ENCODE results near the gene SVIL.
A peak's percentile ranks its signal among the peaks of the same experiment; 100 is the strongest.

The SVIL gene, protein sequence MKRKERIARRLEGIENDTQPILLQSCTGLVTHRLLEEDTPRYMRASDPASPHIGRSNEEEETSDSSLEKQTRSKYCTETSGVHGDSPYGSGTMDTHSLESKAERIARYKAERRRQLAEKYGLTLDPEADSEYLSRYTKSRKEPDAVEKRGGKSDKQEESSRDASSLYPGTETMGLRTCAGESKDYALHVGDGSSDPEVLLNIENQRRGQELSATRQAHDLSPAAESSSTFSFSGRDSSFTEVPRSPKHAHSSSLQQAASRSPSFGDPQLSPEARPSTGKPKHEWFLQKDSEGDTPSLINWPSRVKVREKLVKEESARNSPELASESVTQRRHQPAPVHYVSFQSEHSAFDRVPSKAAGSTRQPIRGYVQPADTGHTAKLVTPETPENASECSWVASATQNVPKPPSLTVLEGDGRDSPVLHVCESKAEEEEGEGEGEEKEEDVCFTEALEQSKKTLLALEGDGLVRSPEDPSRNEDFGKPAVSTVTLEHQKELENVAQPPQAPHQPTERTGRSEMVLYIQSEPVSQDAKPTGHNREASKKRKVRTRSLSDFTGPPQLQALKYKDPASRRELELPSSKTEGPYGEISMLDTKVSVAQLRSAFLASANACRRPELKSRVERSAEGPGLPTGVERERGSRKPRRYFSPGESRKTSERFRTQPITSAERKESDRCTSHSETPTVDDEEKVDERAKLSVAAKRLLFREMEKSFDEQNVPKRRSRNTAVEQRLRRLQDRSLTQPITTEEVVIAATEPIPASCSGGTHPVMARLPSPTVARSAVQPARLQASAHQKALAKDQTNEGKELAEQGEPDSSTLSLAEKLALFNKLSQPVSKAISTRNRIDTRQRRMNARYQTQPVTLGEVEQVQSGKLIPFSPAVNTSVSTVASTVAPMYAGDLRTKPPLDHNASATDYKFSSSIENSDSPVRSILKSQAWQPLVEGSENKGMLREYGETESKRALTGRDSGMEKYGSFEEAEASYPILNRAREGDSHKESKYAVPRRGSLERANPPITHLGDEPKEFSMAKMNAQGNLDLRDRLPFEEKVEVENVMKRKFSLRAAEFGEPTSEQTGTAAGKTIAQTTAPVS (N-terminal part only)

DNA sequence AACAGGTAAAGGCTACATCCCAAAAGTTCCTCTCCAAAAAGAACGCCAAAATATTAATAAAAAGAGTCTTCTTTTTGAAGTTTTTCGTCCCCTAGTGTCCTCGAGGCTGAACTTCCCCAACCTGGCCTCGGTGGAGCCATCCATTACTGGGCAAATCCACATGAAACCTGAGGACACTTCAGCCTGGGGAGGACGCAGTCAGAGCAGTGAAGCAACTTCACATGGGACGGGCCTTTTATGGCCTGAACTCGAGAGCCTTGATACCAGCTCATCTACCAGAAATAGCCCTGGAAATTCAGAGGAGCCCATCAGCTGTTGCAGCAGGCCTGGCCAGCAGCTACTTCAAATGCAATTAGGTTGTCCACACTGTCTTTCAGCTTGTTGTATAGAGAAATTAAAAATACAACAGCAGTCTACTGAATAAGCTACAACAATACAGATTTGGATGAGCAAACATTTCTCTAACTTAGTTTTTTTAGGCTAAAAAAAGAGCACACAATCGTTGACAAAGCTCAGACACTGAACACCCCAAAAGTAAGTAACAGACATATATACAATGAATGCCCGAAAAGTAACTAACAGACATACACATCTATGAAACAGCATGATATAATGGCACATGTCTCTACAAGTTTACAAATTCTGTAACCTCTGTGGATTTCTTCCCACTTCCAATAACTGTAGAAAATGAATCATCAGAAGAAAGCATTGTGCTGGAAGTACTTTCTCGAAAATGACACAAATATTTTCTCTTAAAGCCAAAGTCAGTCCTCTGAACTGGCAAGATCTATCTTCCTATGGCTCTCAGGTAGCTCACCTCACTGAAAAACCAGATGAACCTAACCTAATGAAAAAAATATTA lies at the start of gene SVIL:
SVIL (minus strand) TSS at position 208 of the 862 bp plus-strand sequence. CDS start 79,913 bp downstream, outside the sequence.
- no peak for DNase-seq

- peak; percentile 63 for DNase-seq
Measured at GRCh38 chr10:29681676-29682448, 47.1 kb upstream of the SVIL start.

- DNase-seq = no peak
Measured at GRCh38 chr10:29680091-29680490, 45.3 kb upstream of the SVIL start.

GRCh38 chr10:29676732-29677131 lies 42.0 kb upstream of the SVIL start:
- no peak for DNase-seq

- no peak for DNase-seq
Measured at GRCh38 chr10:29675984-29676383, 41.2 kb upstream of the SVIL start.

DNA sequence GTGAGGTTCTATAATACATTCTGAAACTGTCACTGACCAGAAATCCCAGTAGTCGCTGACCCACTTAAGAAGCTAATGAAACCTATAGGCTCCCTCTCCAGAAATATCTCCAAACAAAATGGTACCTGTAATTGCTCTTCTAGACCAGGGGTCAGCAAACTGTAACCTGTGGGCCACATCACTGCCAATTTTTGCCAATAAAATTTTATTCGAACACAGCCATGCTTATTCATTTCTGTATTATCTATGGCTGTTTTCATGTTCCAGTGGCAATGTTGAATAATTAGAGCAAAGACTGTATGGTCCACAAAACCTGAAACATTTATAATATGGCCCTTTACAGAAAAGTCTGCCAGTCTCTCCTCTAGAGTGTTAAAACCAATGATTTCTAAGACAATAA lies 37.2 kb upstream of the SVIL start:
- DNase-seq = no peak

DNA sequence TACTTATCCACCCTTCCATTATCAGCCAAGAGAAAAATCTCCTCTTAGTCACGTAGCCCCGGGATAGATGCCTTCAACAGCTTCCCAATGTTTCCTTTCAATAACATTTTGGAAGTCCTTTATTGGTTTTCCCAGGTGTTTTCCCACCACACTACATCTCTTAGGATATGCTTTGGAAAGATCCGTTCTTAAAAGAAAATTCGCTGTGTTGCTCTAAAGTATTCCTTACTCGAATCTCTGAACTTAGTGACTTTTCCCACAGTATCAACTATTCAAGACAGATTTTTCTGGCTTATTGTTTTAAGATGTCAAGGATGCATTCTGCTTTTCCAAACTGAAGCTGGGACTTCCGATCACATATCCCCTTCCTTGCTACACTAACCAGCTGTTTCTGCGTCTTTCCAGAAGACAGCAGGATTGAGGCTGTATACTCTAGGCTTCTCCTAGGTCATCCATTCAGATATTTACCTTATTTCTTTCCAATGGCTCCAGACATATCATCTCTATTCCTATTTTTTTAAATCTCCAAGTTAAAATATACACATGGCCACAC lies 36.5 kb upstream of the SVIL start:
- no peak for DNase-seq

- DNase-seq = no peak
Measured at GRCh38 chr10:29670761-29671160, 36.0 kb upstream of the SVIL start.

GRCh38 chr10:29669149-29669548 lies 34.4 kb upstream of the SVIL start:
- DNase-seq = no peak

DNA sequence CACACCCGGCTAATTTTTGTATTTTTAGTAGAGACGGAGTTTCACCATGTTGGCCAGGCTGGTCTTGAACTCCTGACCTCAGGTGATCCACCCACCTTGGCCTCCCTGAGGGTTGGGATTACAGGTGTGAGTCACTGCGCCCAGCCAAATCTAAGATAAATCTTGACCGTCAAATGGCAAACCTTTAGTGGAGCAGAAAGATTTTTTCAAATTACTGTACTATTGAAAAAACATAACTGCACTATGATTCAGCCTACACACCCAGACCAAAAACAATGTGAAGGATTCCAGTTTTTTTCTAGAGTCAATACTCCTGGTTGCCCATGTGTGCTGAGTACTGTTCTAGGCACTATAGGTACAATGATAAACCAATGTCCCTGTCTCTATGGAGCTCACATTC lies 33.9 kb upstream of the SVIL start:
- no peak for DNase-seq

DNA sequence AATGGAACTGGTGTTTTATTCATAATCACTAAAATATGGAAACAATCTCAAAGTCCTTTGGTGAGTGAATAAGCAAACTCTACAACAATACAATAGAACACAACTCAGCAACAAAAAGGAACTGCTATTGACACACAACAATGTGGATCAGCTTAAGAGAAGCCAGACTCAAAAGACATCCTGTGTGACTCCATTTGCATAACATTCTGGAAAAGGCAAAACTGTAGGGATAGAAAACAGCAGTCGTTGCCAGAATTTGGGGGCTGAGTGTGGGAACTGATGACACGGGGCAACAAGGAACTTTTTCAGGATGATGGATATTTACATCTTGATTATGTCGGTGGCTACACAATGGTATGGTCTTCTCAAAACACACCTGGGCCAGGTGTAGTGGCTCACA lies 32.4 kb upstream of the SVIL start:
- no peak for DNase-seq

DNA sequence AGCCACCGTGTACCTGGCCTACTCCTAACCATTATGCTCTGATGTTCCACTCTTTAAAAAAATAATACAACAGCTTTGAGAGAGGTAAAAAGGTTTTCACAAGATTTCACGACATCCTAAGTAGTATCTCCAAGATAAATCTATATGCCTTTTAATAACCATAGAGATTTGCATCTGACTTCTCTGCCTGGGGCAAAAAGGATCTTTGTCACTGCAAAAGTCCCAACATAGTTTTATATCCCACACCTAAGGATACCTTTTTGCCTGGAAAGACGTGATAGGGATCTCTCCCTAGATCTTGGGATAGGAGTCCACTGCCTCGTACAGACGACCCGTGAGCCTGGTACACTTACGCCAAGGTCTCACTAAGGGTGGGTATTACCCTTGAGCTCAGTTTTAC lies 31.4 kb upstream of the SVIL start:
- no peak for DNase-seq

GRCh38 chr10:29663718-29664117 lies 28.9 kb upstream of the SVIL start:
- no peak for DNase-seq

- peak; percentile 41 for DNase-seq
Measured at GRCh38 chr10:29658984-29659965, 24.5 kb upstream of the SVIL start.

DNA sequence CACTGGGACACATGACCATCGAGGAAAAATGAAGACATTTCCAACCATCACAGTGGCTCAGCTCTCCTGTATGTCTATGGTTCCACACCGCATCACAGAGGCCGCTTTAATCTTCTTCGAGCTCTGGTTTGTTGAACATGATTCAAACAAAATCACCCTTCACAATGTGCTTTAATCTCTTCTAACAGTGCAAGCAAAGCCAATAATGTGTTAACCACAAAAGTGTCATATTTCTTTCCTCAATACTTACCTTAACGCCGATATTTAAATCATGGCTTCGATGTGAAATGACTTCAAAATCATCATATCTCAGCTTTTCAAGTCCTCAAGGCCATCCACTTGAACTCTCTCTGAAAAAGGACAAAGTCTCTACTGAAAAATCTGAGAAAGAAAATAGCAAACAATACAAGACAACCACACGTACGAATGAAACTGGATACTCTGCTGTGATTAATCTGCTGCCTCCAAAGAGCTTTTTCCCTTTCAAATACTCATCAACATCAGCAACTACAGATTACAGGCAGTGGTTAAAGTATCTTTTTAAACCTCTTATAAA lies 23.0 kb upstream of the SVIL start:
- DNase-seq = no peak

DNA sequence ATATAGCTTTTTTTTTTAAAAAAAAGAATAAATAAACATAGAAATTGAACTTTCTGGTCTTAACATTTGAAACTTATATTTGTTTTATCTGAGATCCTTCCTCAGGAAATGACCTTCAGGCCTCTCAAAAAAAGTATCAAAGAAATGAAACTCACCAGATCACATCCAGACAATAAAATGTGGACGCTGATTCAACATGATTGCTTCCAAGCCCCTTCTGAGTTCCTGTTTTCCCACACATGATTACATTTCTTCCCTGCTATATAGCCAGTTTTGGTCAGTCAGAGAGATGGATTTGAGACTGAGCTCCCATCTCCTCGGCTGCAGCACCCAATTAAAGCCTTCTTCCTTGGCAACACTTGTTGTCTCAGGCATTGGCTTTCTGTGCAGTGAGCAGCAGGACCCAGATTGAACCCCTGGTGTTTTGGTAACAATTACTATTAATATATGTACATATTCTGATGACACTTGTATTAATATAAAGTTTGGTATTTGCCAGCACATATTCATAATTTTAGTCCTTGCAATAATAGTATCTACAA lies 21.8 kb upstream of the SVIL start:
- DNase-seq = no peak

DNA sequence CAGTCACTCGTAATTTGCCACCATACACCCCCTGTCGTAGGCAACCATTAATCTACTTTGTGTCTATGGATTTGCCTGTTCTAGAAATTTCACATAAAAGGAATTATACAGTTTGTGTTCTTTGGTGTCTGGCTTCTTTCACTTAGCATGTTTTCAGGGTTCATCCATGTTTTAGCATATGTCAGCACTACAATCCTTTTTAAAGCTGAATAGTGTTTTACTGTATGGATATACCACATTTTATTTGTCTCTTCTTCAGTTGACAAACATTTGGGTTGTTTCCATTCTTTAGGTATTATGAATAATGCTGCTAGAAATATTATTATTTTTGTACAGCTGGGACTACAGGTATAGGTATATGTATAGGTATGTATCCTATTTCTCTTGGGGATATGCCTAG lies 17.4 kb upstream of the SVIL start:
- no peak for DNase-seq

- DNase-seq = no peak
Measured at GRCh38 chr10:29651767-29652166, 17.0 kb upstream of the SVIL start.

- no peak for DNase-seq
Measured at GRCh38 chr10:29650552-29650944, 15.8 kb upstream of the SVIL start.

All from activated effector memory CD4-positive, alpha-beta T cell treated with Interleukin-2 at 50 U/mL for 16 hours (primary cell).